Endothelial cell of umbilical vein (primary cell): Measurements from ENCODE around the gene PITPNM3. TPM values are rescaled to one million over a fixed set of nuclear protein-coding genes. Genes with fewer than 3 reads are reported as not detected.

Experiments
- BruUV-seq: library from RNA; stranded (reverse); fragments of 400-500 nt; replicated peaks from 2 replicates; lab custom pipeline; 2021; lab: Mats Ljungman, UMichigan
- CTCF ChIA-PET: fragments of 300-600, 350-600 bp; sonication (Branson Sonifier 250); formaldehyde crosslinking; loops from one replicate; lab custom pipeline; 2021; ENCODE audit warnings: antibody characterized with exemption, inconsistent platforms; lab: Charles Lee
- POLR2A ChIA-PET: fragments of 300-600, 350-600 bp; sonication (Branson Sonifier 250); formaldehyde crosslinking; loops from one replicate; lab custom pipeline; 2021; ENCODE audit warnings: antibody characterized with exemption, inconsistent platforms; lab: Charles Lee
- DNase-seq: peaks from one replicate; pipeline ENCODE4 v3.0.0-alpha.2; 2011; ENCODE audit warnings: low read depth, low spot score
- FAIRE-seq: peaks from 2 replicates; lab custom pipeline; 2011; peaks lifted over from hg19 to GRCh38; lab: Jason Lieb, UNC
- H2AFZ ChIP-seq: 2 replicates; pipeline ENCODE4 v1.6.0; 2012; ENCODE audit warnings: low read depth, low read length, control low read depth, inconsistent platforms
- H3K27ac ChIP-seq: 2 replicates; pipeline ENCODE4 v1.5.1; 2011; ENCODE audit warnings: low read depth, mild to moderate bottlenecking, control low read depth, low read length, moderate library complexity; ENCODE audit not compliant: insufficient read depth
- H3K27me3 ChIP-seq, 2 experiments: 2 replicates each; pipeline versions ENCODE4 v1.6.0 to v1.6.1; 2011; ENCODE audit warnings: low read length in 2 of 2, mixed read lengths in 1 of 2; ENCODE audit not compliant: control insufficient read depth in 2 of 2, insufficient read depth in 2 of 2
- H3K36me3 ChIP-seq, 2 experiments: 2 replicates in 1 of 2; 3 replicates in 1 of 2; pipeline ENCODE4 v1.5.1; 2011; ENCODE audit warnings: low read length in 2 of 2, mild to moderate bottlenecking in 1 of 2, moderate library complexity in 1 of 2; ENCODE audit not compliant: control insufficient read depth in 2 of 2, insufficient read depth in 2 of 2; ENCODE audit errors: extremely low read depth in 1 of 2
- H3K4me1 ChIP-seq: 3 replicates; pipeline ENCODE4 v1.5.1; 2011; ENCODE audit warnings: mild to moderate bottlenecking, low read length; ENCODE audit not compliant: control insufficient read depth, insufficient read depth; ENCODE audit errors: extremely low read depth
- H3K4me2 ChIP-seq: 2 replicates; pipeline ENCODE4 v1.6.1; 2011; ENCODE audit warnings: low read length, control low read depth, mixed read lengths; ENCODE audit not compliant: insufficient read depth
- H3K4me3 ChIP-seq, 3 experiments: fragments of 200-600 bp in 1 of 3; sonication (generic), shearing (Covaris generic) in 1 of 3; replicated peaks in 1 of 3; 2 replicates each; pipeline ENCODE4 v1.5.1; 2011 to 2016; ENCODE audit warnings: control low read depth in 3 of 3, low read length in 3 of 3, mild to moderate bottlenecking in 2 of 3, inconsistent platforms in 1 of 3, low read depth in 1 of 3, moderate library complexity in 1 of 3; ENCODE audit not compliant: insufficient read depth in 1 of 3
- H3K79me2 ChIP-seq: 2 replicates; pipeline ENCODE4 v1.6.0; 2012; ENCODE audit warnings: low read length, inconsistent platforms; ENCODE audit not compliant: control insufficient read depth, insufficient read depth
- H3K9ac ChIP-seq: replicated peaks from 2 replicates; pipeline ENCODE3; 2011; ENCODE audit warnings: low read length, control low read depth; ENCODE audit not compliant: insufficient read depth; ENCODE audit errors: extremely low read depth
- H3K9me1 ChIP-seq: replicated peaks from 3 replicates; pipeline ENCODE4 v1.6.0; 2011; ENCODE audit warnings: mild to moderate bottlenecking, low read length; ENCODE audit not compliant: control insufficient read depth, insufficient read depth; ENCODE audit errors: extremely low read depth
- H3K9me3 ChIP-seq: replicated peaks from 2 replicates; pipeline ENCODE4 v1.5.1; 2012; ENCODE audit warnings: low read length, inconsistent platforms; ENCODE audit not compliant: control insufficient read depth, insufficient read depth
- H4K20me1 ChIP-seq: replicated peaks from 2 replicates; pipeline ENCODE3; 2011; ENCODE audit warnings: mild to moderate bottlenecking, low read length; ENCODE audit not compliant: control insufficient read depth, insufficient read depth; ENCODE audit errors: extremely low read depth
- EZH2 ChIP-seq: IDR thresholded peaks from 2 replicates; pipeline ENCODE4 v1.6.1; 2012; ENCODE audit warnings: borderline replicate concordance, low read depth, mild to moderate bottlenecking, moderate library complexity, low read length, inconsistent platforms; ENCODE audit not compliant: severe bottlenecking
- FOS ChIP-seq: IDR thresholded peaks from 2 replicates; pipeline ENCODE4 v1.6.1; 2011; ENCODE audit warnings: mild to moderate bottlenecking, low read length, moderate library complexity, borderline replicate concordance; ENCODE audit not compliant: insufficient read depth
- GATA2 ChIP-seq: IDR thresholded peaks from 2 replicates; pipeline ENCODE4 v1.7.0; 2011; ENCODE audit warnings: low read depth, mild to moderate bottlenecking, moderate library complexity, mixed read lengths, low read length; ENCODE audit not compliant: insufficient read length, insufficient read depth
- JUN ChIP-seq: IDR thresholded peaks from 2 replicates; pipeline ENCODE4 v1.6.1; 2011; ENCODE audit warnings: borderline replicate concordance, low read depth; ENCODE audit not compliant: insufficient read length, insufficient read depth
- MYC ChIP-seq: IDR thresholded peaks from one replicate; pipeline ENCODE4 v1.6.1; 2011; ENCODE audit warnings: mild to moderate bottlenecking, low read depth, low read length
- POLR2A ChIP-seq: IDR thresholded peaks from 2 replicates; pipeline ENCODE4 v1.6.1; 2012; ENCODE audit warnings: low read depth, mild to moderate bottlenecking, control low read depth, low read length
- POLR2AphosphoS5 ChIP-seq: IDR thresholded peaks from 2 replicates; pipeline ENCODE4 v1.6.1; 2012; ENCODE audit warnings: low read depth, mild to moderate bottlenecking, control low read depth, low read length, moderate library complexity; ENCODE audit not compliant: insufficient read depth
- dilution Hi-C: fragments of 300-500 bp; cut with MboI; formaldehyde crosslinking; loops from one replicate; pipeline ENCODE4 v1.15.0; 2019; ENCODE audit warnings: low sequenced_read_pairs; ENCODE audit not compliant: extremely low pct_ligation_motif_present
- intact Hi-C: fragments of 100-400 bp; cut with micrococcal nuclease; formaldehyde crosslinking; loops from one replicate; pipeline ENCODE4 v1.10.0; 2022
- polyA plus RNA-seq, 4 experiments: library from polyadenylated mRNA; depleted of rRNA in 3 of 4; stranded (reverse) in 3 of 4; unstranded in 1 of 4; fragments of >200 nt; gene quantifications; 2 replicates each; pipeline versions ENCODE4 v1.2.1 to v1.2.3, GENCODE V29; 2011 to 2012; ENCODE audit warnings: missing spikeins in 1 of 4
- total RNA-seq: library from RNA; stranded (reverse); gene quantifications from 2 replicates; pipeline ENCODE4 v1.2.3, GENCODE V29; 2021
- TF ChIP-seq, protein P1 (sequence below): IDR thresholded peaks from 2 replicates; pipeline ENCODE4 v1.6.1; 2011; ENCODE audit not compliant: insufficient read depth, insufficient read length
- TF ChIP-seq, protein P2 (sequence below), 2 donors: IDR thresholded peaks; 1 replicate in 1 of 2; 2 replicates in 1 of 2; pipeline ENCODE4 v1.5.1; 2011; ENCODE audit warnings: low read length in 2 of 2, mild to moderate bottlenecking in 2 of 2, moderate library complexity in 2 of 2, control low read depth in 1 of 2, inconsistent platforms in 1 of 2, low read depth in 1 of 2; ENCODE audit not compliant: insufficient read depth in 1 of 2; ENCODE audit errors: extremely low read depth in 1 of 2

The PITPNM3 gene
- total and polyA plus RNA-seq, 2 donors (not counting 3 experiments of a cell fraction or from before 2014, with no cell fraction given) = 1.0 to 1.9 TPM

DNA sequence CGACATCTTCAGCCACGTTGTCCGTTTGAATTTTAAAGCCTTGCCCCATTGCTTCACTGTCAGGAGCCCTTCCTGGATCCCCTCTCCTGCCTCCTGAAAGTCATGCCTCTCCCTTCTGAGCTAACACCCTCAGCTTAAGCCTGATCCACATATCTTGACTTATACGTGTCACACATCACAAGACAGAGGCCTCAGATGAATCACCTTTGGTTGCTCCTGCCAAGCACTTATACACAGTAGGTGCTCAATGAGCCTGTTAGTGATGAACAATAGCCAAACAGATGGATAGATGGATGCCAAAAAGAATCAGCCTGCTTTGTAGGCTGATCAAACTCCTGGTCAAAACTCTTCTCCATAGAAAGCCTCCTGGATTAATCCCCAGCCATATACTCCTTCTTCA is 31.8 kb downstream of the PITPNM3 start:
- CTCF ChIA-PET = interaction anchor here (0.9 kb wide), 1 partner anchor 9 kb away, joined by 4 read pairs; no protein-coding TSS in a partner anchor
- Histone ChIP-seq H3K4me3 (no peak overlapping the region), H3K9ac (no peak overlapping the region), H2AFZ (no peak overlapping the region), H3K36me3 (no peaks in the 10 kb centered on the region), H3K79me2 (no peaks in the 10 kb centered on the region), H3K9me3 (no peaks in the 10 kb centered on the region), H3K9me1 (no peaks in the 10 kb centered on the region), H3K4me2 (no peak overlapping the region), H3K27ac (no peak overlapping the region), H3K4me1 (peaks cover 3% of the 10 kb centered on the region), H4K20me1 (no peaks in the 10 kb centered on the region), H3K27me3 (no peaks in the 10 kb centered on the region)
- no peak for DNase-seq
- intact Hi-C loops = no loop called here
- FAIRE-seq = no peak
- POLR2A ChIA-PET = no interaction called here
- dilution Hi-C loops = no loop called here
- no TSS peak for BruUV-seq
- TF ChIP-seq MYC (no peak), POLR2AphosphoS5 (no peak), POLR2A (no peak), FOS (no peak), GATA2 (no peak), JUN (no peak), EZH2 (no peak)
- TF ChIP-seq, protein P1, sequence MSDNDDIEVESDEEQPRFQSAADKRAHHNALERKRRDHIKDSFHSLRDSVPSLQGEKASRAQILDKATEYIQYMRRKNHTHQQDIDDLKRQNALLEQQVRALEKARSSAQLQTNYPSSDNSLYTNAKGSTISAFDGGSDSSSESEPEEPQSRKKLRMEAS = no peak
- TF ChIP-seq, protein P2, sequence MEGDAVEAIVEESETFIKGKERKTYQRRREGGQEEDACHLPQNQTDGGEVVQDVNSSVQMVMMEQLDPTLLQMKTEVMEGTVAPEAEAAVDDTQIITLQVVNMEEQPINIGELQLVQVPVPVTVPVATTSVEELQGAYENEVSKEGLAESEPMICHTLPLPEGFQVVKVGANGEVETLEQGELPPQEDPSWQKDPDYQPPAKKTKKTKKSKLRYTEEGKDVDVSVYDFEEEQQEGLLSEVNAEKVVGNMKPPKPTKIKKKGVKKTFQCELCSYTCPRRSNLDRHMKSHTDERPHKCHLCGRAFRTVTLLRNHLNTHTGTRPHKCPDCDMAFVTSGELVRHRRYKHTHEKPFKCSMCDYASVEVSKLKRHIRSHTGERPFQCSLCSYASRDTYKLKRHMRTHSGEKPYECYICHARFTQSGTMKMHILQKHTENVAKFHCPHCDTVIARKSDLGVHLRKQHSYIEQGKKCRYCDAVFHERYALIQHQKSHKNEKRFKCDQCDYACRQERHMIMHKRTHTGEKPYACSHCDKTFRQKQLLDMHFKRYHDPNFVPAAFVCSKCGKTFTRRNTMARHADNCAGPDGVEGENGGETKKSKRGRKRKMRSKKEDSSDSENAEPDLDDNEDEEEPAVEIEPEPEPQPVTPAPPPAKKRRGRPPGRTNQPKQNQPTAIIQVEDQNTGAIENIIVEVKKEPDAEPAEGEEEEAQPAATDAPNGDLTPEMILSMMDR (IDR thresholded peaks at IDR 0.05; ENCODE audit: extremely low read depth in 1 of 2, insufficient read depth in 1 of 2, low read depth in 1 of 2, low read length in 2 of 2) = no peak
